Fibroblast of lung (primary cell): ENCODE results near the gene METTL16.

Experiments
- EZH2 ChIP-seq: IDR thresholded peaks from 2 replicates; pipeline ENCODE4 v1.5.1; 2012; ENCODE audit warnings: low read length, control low read depth, mild to moderate bottlenecking; ENCODE audit errors: missing control alignments
- TF ChIP-seq, protein P1 (sequence below), 2 donors: IDR thresholded peaks in 1 of 2; conservative IDR thresholded peaks in 1 of 2; 1 replicate in 1 of 2; 2 replicates in 1 of 2; pipeline ENCODE4 v1.5.1; 2011 to 2012; ENCODE audit warnings: low read length in 2 of 2, control low read depth in 1 of 2, inconsistent platforms in 1 of 2, low read depth in 1 of 2, mild to moderate bottlenecking in 1 of 2

GRCh38 chr17:2481760-2482159, 29.9 kb downstream of the METTL16 start:
- TF ChIP-seq, protein P1, sequence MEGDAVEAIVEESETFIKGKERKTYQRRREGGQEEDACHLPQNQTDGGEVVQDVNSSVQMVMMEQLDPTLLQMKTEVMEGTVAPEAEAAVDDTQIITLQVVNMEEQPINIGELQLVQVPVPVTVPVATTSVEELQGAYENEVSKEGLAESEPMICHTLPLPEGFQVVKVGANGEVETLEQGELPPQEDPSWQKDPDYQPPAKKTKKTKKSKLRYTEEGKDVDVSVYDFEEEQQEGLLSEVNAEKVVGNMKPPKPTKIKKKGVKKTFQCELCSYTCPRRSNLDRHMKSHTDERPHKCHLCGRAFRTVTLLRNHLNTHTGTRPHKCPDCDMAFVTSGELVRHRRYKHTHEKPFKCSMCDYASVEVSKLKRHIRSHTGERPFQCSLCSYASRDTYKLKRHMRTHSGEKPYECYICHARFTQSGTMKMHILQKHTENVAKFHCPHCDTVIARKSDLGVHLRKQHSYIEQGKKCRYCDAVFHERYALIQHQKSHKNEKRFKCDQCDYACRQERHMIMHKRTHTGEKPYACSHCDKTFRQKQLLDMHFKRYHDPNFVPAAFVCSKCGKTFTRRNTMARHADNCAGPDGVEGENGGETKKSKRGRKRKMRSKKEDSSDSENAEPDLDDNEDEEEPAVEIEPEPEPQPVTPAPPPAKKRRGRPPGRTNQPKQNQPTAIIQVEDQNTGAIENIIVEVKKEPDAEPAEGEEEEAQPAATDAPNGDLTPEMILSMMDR (conservative IDR thresholded peaks at IDR 0.05 in 1 of 2, IDR thresholded peaks at IDR 0.05 in 1 of 2; ENCODE audit: low read depth in 1 of 2, low read length in 2 of 2) = no peak
- no peak for TF ChIP-seq EZH2
